Activated CD4-positive, alpha-beta T cell treated with anti-CD3 and anti-CD28 coated beads, Interleukin-2, amount 10 ng/mL, durations not matched to agents 7 days and 5 days (primary cell): ENCODE measurements around the gene PDE4D. TPM values are rescaled to one million over a fixed set of nuclear protein-coding genes. Genes with fewer than 3 reads are reported as not detected.
"Not testable (repeated sequence)": the region's sequence is repeated elsewhere in the genome, so short reads cannot be mapped to it uniquely, and the experiment has no call there.

Source experiments
- CTCF ChIA-PET: fragments of 350-600 bp; sonication (Branson Sonifier 250); formaldehyde crosslinking; loops from one replicate; lab custom pipeline; 2021; ENCODE audit warnings: antibody characterized with exemption; lab: Charles Lee
- POLR2A ChIA-PET: fragments of 350-600 bp; sonication (Branson Sonifier 250); formaldehyde crosslinking; loops from one replicate; lab custom pipeline; 2021; ENCODE audit warnings: antibody characterized with exemption; lab: Charles Lee
- DNase-seq: peaks from one replicate; pipeline ENCODE4 v3.0.0-alpha.2; 2020
- H3K27ac Mint-ChIP-seq: one replicate; pipeline ENCODE4 v1.8.0; 2021; ENCODE audit warnings: mild to moderate bottlenecking, moderate library complexity, mixed read lengths
- H3K27me3 Mint-ChIP-seq: one replicate; pipeline ENCODE4 v1.8.0; 2021; ENCODE audit warnings: mixed read lengths
- H3K36me3 Mint-ChIP-seq: one replicate; pipeline ENCODE4 v1.8.0; 2021; ENCODE audit warnings: low read depth, mixed read lengths
- H3K4me1 Mint-ChIP-seq: one replicate; pipeline ENCODE4 v1.8.0; 2021; ENCODE audit warnings: mixed read lengths
- H3K4me3 Mint-ChIP-seq: one replicate; pipeline ENCODE4 v1.8.0; 2021; ENCODE audit warnings: mild to moderate bottlenecking, moderate library complexity, mixed read lengths
- H3K9me3 Mint-ChIP-seq: one replicate; pipeline ENCODE4 v1.8.0; 2021; ENCODE audit warnings: mixed read lengths
- total RNA-seq, 2 experiments: library from RNA; stranded (reverse); gene quantifications; one replicate each; pipeline ENCODE4 v1.2.3, GENCODE V29; 2021

Gene PDE4D
- total RNA-seq, 2 experiments from 2014 or later, result 62.0 to 67.8 TPM

DNA sequence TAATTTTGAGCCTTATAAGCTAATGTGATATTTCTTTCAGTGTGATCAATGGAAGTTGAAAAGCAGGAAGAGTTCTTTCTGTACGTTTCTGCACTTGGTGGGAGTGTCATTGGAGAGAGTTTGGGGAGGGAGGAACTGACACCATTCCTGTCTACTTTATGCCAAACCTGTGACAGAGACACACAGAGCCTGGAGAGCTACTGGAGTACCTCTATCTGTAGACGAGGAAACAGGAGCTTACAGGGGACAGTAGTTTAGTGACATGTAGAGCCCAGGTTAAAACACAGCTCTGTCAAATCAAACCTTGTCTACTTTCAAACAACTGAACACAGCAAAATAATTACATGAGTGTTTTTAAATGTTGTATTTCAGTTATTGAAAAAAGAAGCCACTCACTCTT lies 103.6 kb downstream of the PDE4D start:
- CTCF ChIA-PET, result interaction anchor here (0.6 to 1.1 kb wide), 3 partner anchors 19 to 614 kb away, joined by 3 to 6 read pairs (median 3); no protein-coding TSS in a partner anchor
- Mint-ChIP-seq H3K4me3 (no peak overlapping the region), H3K9me3 (no peaks in the 10 kb centered on the region), H3K27me3 (peaks cover 16% of the 10 kb centered on the region), H3K36me3 (no peaks in the 10 kb centered on the region), H3K4me1 (peaks cover 22% of the 10 kb centered on the region), H3K27ac (peak overlapping the region; percentile 84)
- POLR2A ChIA-PET, result no interaction called here
- no peak for DNase-seq

GRCh38 chr5:59789197-59789596 lies 104.3 kb downstream of the PDE4D start:
- H3K4me3 Mint-ChIP-seq, result no peak overlapping the region
- H3K36me3 Mint-ChIP-seq, result no peaks in the 10 kb centered on the region
- ChIA-PET POLR2A (no interaction called here), CTCF (interaction anchor here (0.6 to 1.2 kb wide), 3 partner anchors 10 to 1082 kb away, joined by 3 to 5 read pairs (median 4); no protein-coding TSS in a partner anchor)
- H3K27ac Mint-ChIP-seq, result no peak overlapping the region
- peaks cover 3% of the 10 kb centered on the region for H3K9me3 Mint-ChIP-seq
- H3K4me1 Mint-ChIP-seq, result peaks cover 20% of the 10 kb centered on the region
- DNase-seq, result no peak
- H3K27me3 Mint-ChIP-seq, result peaks cover 16% of the 10 kb centered on the region

DNA sequence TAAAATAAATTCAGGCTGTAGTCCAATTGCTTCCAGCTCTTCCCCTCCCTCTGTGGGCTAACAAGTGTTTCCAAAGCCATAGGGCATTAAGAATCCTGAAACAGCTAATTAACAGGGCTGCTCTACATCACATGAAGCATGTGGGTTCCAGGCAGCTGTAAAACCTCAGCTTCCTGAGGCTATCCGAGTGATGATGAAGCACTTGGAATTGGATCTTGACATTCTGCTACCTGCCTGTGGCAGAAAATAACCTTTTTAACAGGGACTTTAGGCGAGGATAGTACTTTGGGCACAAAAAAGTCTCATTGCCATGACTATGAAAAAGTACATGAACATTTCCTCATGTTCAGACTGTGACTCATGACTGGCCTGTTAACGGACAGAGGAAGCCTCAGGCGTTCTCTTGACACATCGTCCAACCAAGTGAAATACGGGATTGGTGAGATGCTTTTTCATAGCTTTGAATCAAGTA lies 107.2 kb downstream of the PDE4D start:
- peaks cover 3% of the 10 kb centered on the region for H3K9me3 Mint-ChIP-seq
- POLR2A ChIA-PET, result no interaction called here
- peaks cover 20% of the 10 kb centered on the region for H3K4me1 Mint-ChIP-seq
- H3K36me3 Mint-ChIP-seq, result no peaks in the 10 kb centered on the region
- no peak overlapping the region for H3K27ac Mint-ChIP-seq
- H3K27me3 Mint-ChIP-seq, result peaks cover 12% of the 10 kb centered on the region
- no peak overlapping the region for H3K4me3 Mint-ChIP-seq
- CTCF ChIA-PET, result interaction anchor here (0.5 kb wide), 2 partner anchors 9 to 18 kb away, joined by 3 to 5 read pairs; no protein-coding TSS in a partner anchor
- no peak for DNase-seq

GRCh38 chr5:59785676-59786333 lies 107.7 kb downstream of the PDE4D start:
- Mint-ChIP-seq H3K27ac (no peak overlapping the region), H3K4me1 (peaks cover 15% of the 10 kb centered on the region), H3K4me3 (no peak overlapping the region), H3K9me3 (peaks cover 3% of the 10 kb centered on the region), H3K27me3 (peaks cover 12% of the 10 kb centered on the region), H3K36me3 (no peaks in the 10 kb centered on the region)
- CTCF ChIA-PET, result interaction anchor here (0.7 to 0.9 kb wide), 2 partner anchors 15 to 21 kb away, joined by 3 read pairs; no protein-coding TSS in a partner anchor
- POLR2A ChIA-PET, result no interaction called here
- no peak for DNase-seq

DNA sequence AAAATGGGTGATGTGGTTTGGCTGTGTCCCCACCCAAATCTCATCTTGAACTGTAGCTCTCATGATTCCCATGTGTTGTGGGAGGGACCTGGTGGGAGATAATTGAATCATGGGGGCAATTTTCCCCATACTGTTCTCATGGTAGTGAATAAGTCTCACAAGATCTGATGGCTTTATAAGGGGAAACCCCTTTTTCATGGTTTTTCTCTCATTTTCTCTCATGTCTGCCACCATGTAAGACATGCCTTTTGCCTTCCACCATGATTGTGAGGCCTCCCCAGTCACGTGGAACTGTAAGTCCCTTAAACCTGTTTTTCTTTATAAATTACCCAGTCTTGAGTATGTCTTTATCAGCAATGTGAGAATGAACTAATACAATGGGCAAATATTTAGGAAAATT lies 108.8 kb downstream of the PDE4D start:
- DNase-seq, POLR2A ChIA-PET, H3K36me3 Mint-ChIP-seq, H3K27ac Mint-ChIP-seq, H3K4me3 Mint-ChIP-seq, H3K4me1 Mint-ChIP-seq, H3K9me3 Mint-ChIP-seq: not testable (repeated sequence)
- CTCF ChIA-PET, result interaction anchor here (0.9 to 1.1 kb wide), 2 partner anchors 9 to 16 kb away, joined by 3 read pairs; no protein-coding TSS in a partner anchor
- H3K27me3 Mint-ChIP-seq, result peaks cover 12% of the 10 kb centered on the region

DNA sequence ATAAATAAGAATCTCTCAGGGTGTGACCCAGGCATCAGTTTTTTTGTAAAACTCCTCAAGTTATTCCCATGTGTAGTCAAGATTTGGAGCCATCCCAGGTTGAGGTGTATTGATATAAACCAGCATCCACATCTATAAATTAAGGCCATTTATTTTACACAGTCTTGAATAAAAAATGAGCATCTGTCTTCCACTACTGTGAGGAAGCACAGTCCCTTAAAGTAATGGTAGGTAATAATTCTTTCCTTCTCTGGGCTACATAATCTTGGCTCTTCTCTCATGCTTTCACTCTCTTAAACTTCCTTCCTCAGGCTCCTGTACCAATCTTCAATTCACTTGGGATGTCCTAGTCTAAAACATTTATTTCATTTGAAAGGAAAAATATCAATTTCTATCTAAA lies 110.3 kb downstream of the PDE4D start:
- ChIA-PET POLR2A (no interaction called here), CTCF (no interaction called here)
- Mint-ChIP-seq H3K27me3 (peaks cover 12% of the 10 kb centered on the region), H3K9me3 (peaks cover 3% of the 10 kb centered on the region), H3K4me1 (no peaks in the 10 kb centered on the region), H3K4me3 (no peak overlapping the region), H3K36me3 (no peaks in the 10 kb centered on the region), H3K27ac (no peak overlapping the region)
- no peak for DNase-seq

DNA sequence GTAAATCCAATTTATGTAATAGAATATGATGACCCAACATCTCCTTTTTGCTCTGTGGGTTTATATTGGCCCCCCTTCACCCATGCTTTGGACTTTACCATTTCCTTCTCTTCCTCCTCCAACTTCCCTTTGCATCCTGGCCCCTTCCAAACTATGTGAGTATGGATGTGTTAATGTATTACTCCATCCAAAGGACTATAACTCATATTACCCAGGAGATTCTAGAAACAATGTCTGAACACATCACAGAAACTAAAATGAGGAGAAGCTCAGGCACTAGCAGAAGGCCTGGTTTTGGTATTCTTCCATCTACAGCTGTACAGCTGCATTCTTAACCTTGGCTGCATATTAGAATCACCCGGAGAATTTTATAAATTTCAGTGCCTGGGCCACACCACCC lies 110.7 kb downstream of the PDE4D start:
- Mint-ChIP-seq H3K27ac (no peak overlapping the region), H3K4me3 (no peak overlapping the region), H3K4me1 (no peaks in the 10 kb centered on the region), H3K27me3 (peaks cover 12% of the 10 kb centered on the region), H3K9me3 (peaks cover 3% of the 10 kb centered on the region), H3K36me3 (no peaks in the 10 kb centered on the region)
- ChIA-PET POLR2A (no interaction called here), CTCF (no interaction called here)
- no peak for DNase-seq

DNA sequence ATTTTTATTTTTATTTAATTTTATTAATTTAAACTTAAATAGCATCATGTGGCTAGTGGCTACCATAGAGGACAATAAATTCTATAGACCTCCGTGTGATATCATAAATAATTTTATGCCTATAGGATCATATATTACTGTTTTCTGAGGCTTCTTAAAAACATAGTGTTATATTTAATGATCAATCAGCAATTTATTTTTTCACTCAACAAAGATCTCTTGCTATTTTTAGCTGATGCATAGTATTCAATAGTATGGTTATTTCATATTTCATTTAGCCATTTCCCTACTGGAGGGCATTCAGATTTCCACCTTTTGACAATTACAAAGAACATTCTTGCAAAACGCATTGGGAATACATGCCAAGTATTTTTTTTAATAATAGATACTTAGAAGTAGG lies 114.1 kb downstream of the PDE4D start:
- POLR2A ChIA-PET, result no interaction called here
- DNase-seq, result no peak
- CTCF ChIA-PET, result interaction anchor here (0.7 to 1.2 kb wide), 2 partner anchors 9 to 21 kb away, joined by 3 to 5 read pairs; no protein-coding TSS in a partner anchor
- H3K36me3 Mint-ChIP-seq, result no peaks in the 10 kb centered on the region
- peaks cover 13% of the 10 kb centered on the region for H3K27me3 Mint-ChIP-seq
- H3K4me3 Mint-ChIP-seq, result no peak overlapping the region
- H3K4me1 Mint-ChIP-seq, result no peaks in the 10 kb centered on the region
- H3K9me3 Mint-ChIP-seq, result no peaks in the 10 kb centered on the region
- H3K27ac Mint-ChIP-seq, result no peak overlapping the region

- no peaks in the 10 kb centered on the region for H3K36me3 Mint-ChIP-seq
- peaks cover 13% of the 10 kb centered on the region for H3K27me3 Mint-ChIP-seq
- no peak overlapping the region for H3K4me3 Mint-ChIP-seq
- no peaks in the 10 kb centered on the region for H3K9me3 Mint-ChIP-seq
- POLR2A ChIA-PET, result interaction anchor here (0.6 kb wide), 1 partner anchor 1374 kb away, joined by 4 read pairs; no protein-coding TSS in a partner anchor
- H3K27ac Mint-ChIP-seq, result no peak overlapping the region
- H3K4me1 Mint-ChIP-seq, result no peaks in the 10 kb centered on the region
- CTCF ChIA-PET, result interaction anchor here (0.6 to 1.5 kb wide), 3 partner anchors 10 to 23 kb away, joined by 3 to 4 read pairs (median 3); no protein-coding TSS in a partner anchor
- DNase-seq, result no peak
These were observed 116.5 kb downstream of the PDE4D start for GRCh38 chr5:59777028-59777427.

GRCh38 chr5:59773294-59773693 lies 120.2 kb downstream of the PDE4D start:
- Mint-ChIP-seq H3K36me3 (no peaks in the 10 kb centered on the region), H3K9me3 (no peaks in the 10 kb centered on the region), H3K27ac (no peak overlapping the region), H3K27me3 (peaks cover 29% of the 10 kb centered on the region), H3K4me1 (peaks cover 8% of the 10 kb centered on the region), H3K4me3 (no peak overlapping the region)
- CTCF ChIA-PET, result no interaction called here
- POLR2A ChIA-PET, result no interaction called here
- DNase-seq, result no peak

DNA sequence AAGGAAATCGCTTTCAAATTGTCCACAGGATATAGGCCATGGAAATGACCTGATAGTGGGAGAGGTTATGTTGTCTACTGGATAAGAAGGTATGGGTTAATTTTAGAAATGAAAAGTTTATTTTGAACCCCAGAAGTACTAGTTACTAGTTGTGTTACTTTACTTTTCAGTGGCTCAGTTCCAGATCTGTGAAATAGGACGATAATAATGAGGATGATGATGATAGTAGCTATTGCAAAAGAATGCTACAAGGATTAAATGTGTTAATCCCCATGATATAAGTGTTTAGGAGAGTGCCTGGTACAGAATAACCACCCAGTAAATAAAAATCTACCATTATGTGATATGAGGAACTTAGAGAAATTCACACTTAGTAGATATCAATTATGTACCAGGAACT lies 120.8 kb downstream of the PDE4D start:
- H3K27ac Mint-ChIP-seq, result no peak overlapping the region
- no peaks in the 10 kb centered on the region for H3K9me3 Mint-ChIP-seq
- peaks cover 34% of the 10 kb centered on the region for H3K27me3 Mint-ChIP-seq
- ChIA-PET POLR2A (no interaction called here), CTCF (no interaction called here)
- H3K4me3 Mint-ChIP-seq, result no peak overlapping the region
- H3K4me1 Mint-ChIP-seq, result peaks cover 11% of the 10 kb centered on the region
- no peaks in the 10 kb centered on the region for H3K36me3 Mint-ChIP-seq
- no peak for DNase-seq

- H3K9me3 Mint-ChIP-seq, result no peaks in the 10 kb centered on the region
- ChIA-PET CTCF (no interaction called here), POLR2A (no interaction called here)
- H3K36me3 Mint-ChIP-seq, result no peaks in the 10 kb centered on the region
- no peak overlapping the region for H3K27ac Mint-ChIP-seq
- peaks cover 38% of the 10 kb centered on the region for H3K27me3 Mint-ChIP-seq
- H3K4me3 Mint-ChIP-seq, result no peak overlapping the region
- no peak for DNase-seq
- H3K4me1 Mint-ChIP-seq, result peaks cover 11% of the 10 kb centered on the region
These were observed 121.3 kb downstream of the PDE4D start for GRCh38 chr5:59772206-59772605.

DNA sequence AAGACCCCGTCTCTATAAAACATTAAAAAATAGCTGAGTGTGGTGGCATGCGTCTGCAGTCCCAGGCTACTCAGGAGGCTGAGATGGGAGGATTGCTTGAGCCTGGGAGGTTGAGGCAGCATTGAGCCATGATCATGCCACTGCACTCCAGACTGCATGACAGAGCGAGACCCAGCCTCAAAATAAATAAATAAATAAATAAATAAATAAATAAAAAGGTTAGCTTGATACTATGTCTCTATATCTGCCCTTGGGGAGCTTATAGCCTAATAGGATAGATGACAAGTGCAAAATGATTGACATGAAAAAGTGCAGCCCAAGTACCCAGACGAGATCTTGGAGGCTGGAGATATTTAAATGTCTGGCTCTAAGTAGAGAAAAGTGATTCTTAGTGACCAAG lies 122.6 kb downstream of the PDE4D start:
- ChIA-PET POLR2A (no interaction called here), CTCF (interaction anchor here (0.9 kb wide), 1 partner anchor 19 kb away, joined by 3 read pairs; no protein-coding TSS in a partner anchor)
- Mint-ChIP-seq H3K27ac (no peak overlapping the region), H3K4me3 (no peak overlapping the region), H3K27me3 (peaks cover 36% of the 10 kb centered on the region), H3K36me3 (no peaks in the 10 kb centered on the region), H3K4me1 (peaks cover 11% of the 10 kb centered on the region), H3K9me3 (no peaks in the 10 kb centered on the region)
- no peak for DNase-seq
